Neural crest cell (in vitro differentiated cells): ENCODE data around the gene CSH2. TPM values are rescaled to one million over a fixed set of nuclear protein-coding genes. Genes with fewer than 3 reads are reported as not detected.
"Not testable (repeated sequence)": the region's sequence is repeated elsewhere in the genome, so short reads cannot be mapped to it uniquely, and the experiment has no call there.

Source experiments
- DNase-seq: peaks from one replicate; pipeline ENCODE4 v3.0.0; 2021; ENCODE audit warnings: low read depth, mixed read lengths, low spot score
- H3K27ac Mint-ChIP-seq: one replicate; pipeline ENCODE4 v1.8.0; 2021; ENCODE audit warnings: mild to moderate bottlenecking, mixed read lengths; ENCODE audit not compliant: unreplicated experiment
- H3K27me3 Mint-ChIP-seq: 2 replicates; pipeline ENCODE4 v1.8.0; 2021; ENCODE audit warnings: low read depth, mild to moderate bottlenecking, mixed read lengths
- H3K36me3 Mint-ChIP-seq: 2 replicates; pipeline ENCODE4 v1.8.0; 2021; ENCODE audit warnings: low read depth, mild to moderate bottlenecking, mixed read lengths
- H3K4me1 Mint-ChIP-seq: 2 replicates; pipeline ENCODE4 v1.8.0; 2021; ENCODE audit warnings: mixed read lengths
- H3K4me3 Mint-ChIP-seq: one replicate; pipeline ENCODE4 v1.8.0; 2021; ENCODE audit warnings: mild to moderate bottlenecking, mixed read lengths
- H3K9me3 Mint-ChIP-seq: 2 replicates; pipeline ENCODE4 v1.8.0; 2021; ENCODE audit warnings: mixed read lengths
- CTCF ChIP-seq: fragments of 200-600 bp; sonication (generic); conservative IDR thresholded peaks from 2 replicates; pipeline ENCODE4 v1.5.0; 2021; ENCODE audit warnings: antibody characterized with exemption, mild to moderate bottlenecking
- total RNA-seq: library from RNA; stranded (reverse); gene quantifications from 2 replicates; pipeline ENCODE4 v1.2.1, GENCODE V29; 2021

Gene CSH2
- total RNA-seq, 1 donor from 2014 or later = not detected

GRCh38 chr17:63880706-63881105, 7.2 kb upstream of the CSH2 start:
- Mint-ChIP-seq H3K36me3 (no peaks in the 10 kb centered on the region), H3K4me1 (no peaks in the 10 kb centered on the region), H3K27ac (no peak overlapping the region), H3K4me3 (no peak overlapping the region), H3K9me3 (no peaks in the 10 kb centered on the region), H3K27me3 (peaks cover 13% of the 10 kb centered on the region)
- TF ChIP-seq CTCF = no peak
- no peak for DNase-seq

GRCh38 chr17:63878413-63878812, 4.9 kb upstream of the CSH2 start:
- DNase-seq, H3K9me3 Mint-ChIP-seq, H3K27ac Mint-ChIP-seq, H3K4me3 Mint-ChIP-seq, H3K36me3 Mint-ChIP-seq, H3K4me1 Mint-ChIP-seq: not testable (repeated sequence)
- peaks cover 13% of the 10 kb centered on the region for H3K27me3 Mint-ChIP-seq

- not testable (repeated sequence) for DNase-seq, H3K27ac Mint-ChIP-seq, H3K4me1 Mint-ChIP-seq, H3K4me3 Mint-ChIP-seq, H3K9me3 Mint-ChIP-seq, H3K36me3 Mint-ChIP-seq
- H3K27me3 Mint-ChIP-seq = peaks cover 13% of the 10 kb centered on the region
Observed at GRCh38 chr17:63874693-63875092, 1.2 kb upstream of the CSH2 start.

- H3K27ac Mint-ChIP-seq, H3K27me3 Mint-ChIP-seq, H3K36me3 Mint-ChIP-seq, H3K4me1 Mint-ChIP-seq, H3K4me3 Mint-ChIP-seq, DNase-seq, H3K9me3 Mint-ChIP-seq: not testable (repeated sequence)
Observed at GRCh38 chr17:63874061-63874626, 667 bp upstream of the CSH2 start.

GRCh38 chr17:63871646-63872365, 1.7 kb downstream of the CSH2 start:
- not testable (repeated sequence) for H3K4me1 Mint-ChIP-seq, H3K27ac Mint-ChIP-seq, H3K36me3 Mint-ChIP-seq, H3K27me3 Mint-ChIP-seq, DNase-seq, H3K4me3 Mint-ChIP-seq, H3K9me3 Mint-ChIP-seq

GRCh38 chr17:63870292-63870665, 3.2 kb downstream of the CSH2 start:
- not testable (repeated sequence) for H3K9me3 Mint-ChIP-seq, H3K4me1 Mint-ChIP-seq, H3K27ac Mint-ChIP-seq, H3K4me3 Mint-ChIP-seq, H3K36me3 Mint-ChIP-seq, H3K27me3 Mint-ChIP-seq, DNase-seq

- DNase-seq, H3K27ac Mint-ChIP-seq, H3K27me3 Mint-ChIP-seq, H3K36me3 Mint-ChIP-seq, H3K9me3 Mint-ChIP-seq, H3K4me3 Mint-ChIP-seq, H3K4me1 Mint-ChIP-seq: not testable (repeated sequence)
- peak; percentile 42 for TF ChIP-seq CTCF
Observed at GRCh38 chr17:63869491-63870291, 3.8 kb downstream of the CSH2 start.

- not testable (repeated sequence) for H3K4me1 Mint-ChIP-seq, H3K4me3 Mint-ChIP-seq, H3K27ac Mint-ChIP-seq, H3K27me3 Mint-ChIP-seq, DNase-seq, H3K36me3 Mint-ChIP-seq, H3K9me3 Mint-ChIP-seq
Observed at GRCh38 chr17:63866625-63867024, 6.9 kb downstream of the CSH2 start.
